ENCODE measurements around the gene UXT. TPM values are rescaled to one million over a fixed set of nuclear protein-coding genes. Genes with fewer than 3 reads are reported as not detected.

Gene UXT
- total and polyA plus RNA-seq, 2 of the 13 experiments (the other 11 are each of a cell fraction or from before 2014, with no cell fraction given) = 107 to 123 TPM

- TF ChIP-seq, protein P1, sequence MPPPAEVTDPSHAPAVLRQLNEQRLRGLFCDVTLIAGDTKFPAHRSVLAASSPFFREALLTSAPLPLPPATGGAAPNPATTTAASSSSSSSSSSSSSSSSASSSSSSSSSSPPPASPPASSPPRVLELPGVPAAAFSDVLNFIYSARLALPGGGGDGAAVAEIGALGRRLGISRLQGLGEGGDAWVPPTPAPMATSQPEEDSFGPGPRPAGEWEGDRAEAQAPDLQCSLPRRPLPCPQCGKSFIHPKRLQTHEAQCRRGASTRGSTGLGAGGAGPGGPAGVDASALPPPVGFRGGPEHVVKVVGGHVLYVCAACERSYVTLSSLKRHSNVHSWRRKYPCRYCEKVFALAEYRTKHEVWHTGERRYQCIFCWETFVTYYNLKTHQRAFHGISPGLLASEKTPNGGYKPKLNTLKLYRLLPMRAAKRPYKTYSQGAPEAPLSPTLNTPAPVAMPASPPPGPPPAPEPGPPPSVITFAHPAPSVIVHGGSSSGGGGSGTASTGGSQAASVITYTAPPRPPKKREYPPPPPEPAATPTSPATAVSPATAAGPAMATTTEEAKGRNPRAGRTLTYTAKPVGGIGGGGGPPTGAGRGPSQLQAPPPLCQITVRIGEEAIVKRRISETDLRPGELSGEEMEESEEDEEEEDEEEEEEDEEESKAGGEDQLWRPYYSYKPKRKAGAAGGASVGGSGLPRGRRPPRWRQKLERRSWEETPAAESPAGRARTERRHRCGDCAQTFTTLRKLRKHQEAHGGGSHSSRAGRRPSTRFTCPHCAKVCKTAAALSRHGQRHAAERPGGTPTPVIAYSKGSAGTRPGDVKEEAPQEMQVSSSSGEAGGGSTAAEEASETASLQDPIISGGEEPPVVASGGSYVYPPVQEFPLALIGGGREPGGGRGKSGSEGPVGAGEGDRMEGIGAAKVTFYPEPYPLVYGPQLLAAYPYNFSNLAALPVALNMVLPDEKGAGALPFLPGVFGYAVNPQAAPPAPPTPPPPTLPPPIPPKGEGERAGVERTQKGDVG (CRISPR knock-in tag; IDR thresholded peaks at IDR 0.05; ENCODE audit: borderline replicate concordance) = no peak
- TF ChIP-seq HOXA9 (CRISPR knock-in tag; IDR thresholded peaks at IDR 0.05; ENCODE audit: borderline replicate concordance) (peak; percentile 43; the same call in 1 of the 2 replicates), WIZ (CRISPR knock-in tag; IDR thresholded peaks at IDR 0.05) (peak; percentile 76; the same call in 1 of the 2 replicates), NR2F6 (IDR thresholded peaks at IDR 0.05) (no peak), NR2F6 (CRISPR knock-in tag; IDR thresholded peaks at IDR 0.05) (no peak), MLLT10 (CRISPR knock-in tag; IDR thresholded peaks at IDR 0.05) (no peak), SNAPC2 (CRISPR knock-in tag; IDR thresholded peaks at IDR 0.05) (peak; percentile 79; the same call in 1 of the 2 replicates), JARID2 (CRISPR knock-in tag; IDR thresholded peaks at IDR 0.05; ENCODE audit: insufficient replicate concordance) (no peak), ZKSCAN1 (IDR thresholded peaks at IDR 0.05; ENCODE audit: low read length) (no peak), HHEX (CRISPR knock-in tag; IDR thresholded peaks at IDR 0.05) (no peak), RFX1 (IDR thresholded peaks at IDR 0.05) (no peak), TOPORS (CRISPR knock-in tag; IDR thresholded peaks at IDR 0.05) (peak; percentile 87), SUZ12 (IDR thresholded peaks at IDR 0.05; ENCODE audit: low read depth, low read length) (no peak), FOXP4 (CRISPR knock-in tag; IDR thresholded peaks at IDR 0.05) (no peak), ZFP91 (CRISPR knock-in tag; IDR thresholded peaks at IDR 0.05; ENCODE audit: borderline replicate concordance) (no peak), ZBTB1 (CRISPR knock-in tag; IDR thresholded peaks at IDR 0.05; ENCODE audit: borderline replicate concordance) (no peak)
- TF ChIP-seq, protein P2, sequence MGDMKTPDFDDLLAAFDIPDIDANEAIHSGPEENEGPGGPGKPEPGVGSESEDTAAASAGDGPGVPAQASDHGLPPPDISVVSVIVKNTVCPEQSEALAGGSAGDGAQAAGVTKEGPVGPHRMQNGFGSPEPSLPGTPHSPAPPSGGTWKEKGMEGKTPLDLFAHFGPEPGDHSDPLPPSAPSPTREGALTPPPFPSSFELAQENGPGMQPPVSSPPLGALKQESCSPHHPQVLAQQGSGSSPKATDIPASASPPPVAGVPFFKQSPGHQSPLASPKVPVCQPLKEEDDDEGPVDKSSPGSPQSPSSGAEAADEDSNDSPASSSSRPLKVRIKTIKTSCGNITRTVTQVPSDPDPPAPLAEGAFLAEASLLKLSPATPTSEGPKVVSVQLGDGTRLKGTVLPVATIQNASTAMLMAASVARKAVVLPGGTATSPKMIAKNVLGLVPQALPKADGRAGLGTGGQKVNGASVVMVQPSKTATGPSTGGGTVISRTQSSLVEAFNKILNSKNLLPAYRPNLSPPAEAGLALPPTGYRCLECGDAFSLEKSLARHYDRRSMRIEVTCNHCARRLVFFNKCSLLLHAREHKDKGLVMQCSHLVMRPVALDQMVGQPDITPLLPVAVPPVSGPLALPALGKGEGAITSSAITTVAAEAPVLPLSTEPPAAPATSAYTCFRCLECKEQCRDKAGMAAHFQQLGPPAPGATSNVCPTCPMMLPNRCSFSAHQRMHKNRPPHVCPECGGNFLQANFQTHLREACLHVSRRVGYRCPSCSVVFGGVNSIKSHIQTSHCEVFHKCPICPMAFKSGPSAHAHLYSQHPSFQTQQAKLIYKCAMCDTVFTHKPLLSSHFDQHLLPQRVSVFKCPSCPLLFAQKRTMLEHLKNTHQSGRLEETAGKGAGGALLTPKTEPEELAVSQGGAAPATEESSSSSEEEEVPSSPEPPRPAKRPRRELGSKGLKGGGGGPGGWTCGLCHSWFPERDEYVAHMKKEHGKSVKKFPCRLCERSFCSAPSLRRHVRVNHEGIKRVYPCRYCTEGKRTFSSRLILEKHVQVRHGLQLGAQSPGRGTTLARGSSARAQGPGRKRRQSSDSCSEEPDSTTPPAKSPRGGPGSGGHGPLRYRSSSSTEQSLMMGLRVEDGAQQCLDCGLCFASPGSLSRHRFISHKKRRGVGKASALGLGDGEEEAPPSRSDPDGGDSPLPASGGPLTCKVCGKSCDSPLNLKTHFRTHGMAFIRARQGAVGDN (CRISPR knock-in tag; IDR thresholded peaks at IDR 0.05) = peak; percentile 65
Measured at GRCh38 chrX:47619486-47620302, 39.3 kb downstream of the UXT start, which contains the start of gene SYN1 (continued).
